Measurements from ENCODE around the gene NAGPA. TPM values are rescaled to one million over a fixed set of nuclear protein-coding genes. Genes with fewer than 3 reads are reported as not detected.
"Not testable (repeated sequence)": the region's sequence is repeated elsewhere in the genome, so short reads cannot be mapped to it uniquely, and the experiment has no call there.

NAGPA gene
- total RNA-seq, 4 donors from 2014 or later, result 42.6 to 250 (median 72.7) TPM

DNA sequence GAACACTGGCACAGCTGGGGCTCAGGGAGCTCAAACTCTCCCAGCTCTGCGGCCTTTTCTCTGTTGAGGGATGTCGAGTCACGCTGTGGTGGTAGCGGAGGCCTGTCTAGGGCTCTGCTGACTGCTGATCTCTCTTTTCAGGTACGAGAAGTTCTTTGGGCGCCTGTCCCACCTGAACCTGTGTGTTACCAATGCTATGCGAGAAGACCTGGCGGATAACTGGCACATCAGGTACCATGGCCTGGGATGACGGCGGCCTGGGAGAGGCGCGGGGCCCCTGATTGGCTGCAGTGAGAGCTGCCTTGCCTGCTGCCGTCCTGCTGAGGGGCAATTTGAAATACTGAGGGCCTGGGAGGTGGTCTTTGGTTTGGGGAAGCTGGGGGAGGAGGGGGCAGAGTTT, 43.6 kb upstream of the NAGPA start:
- in situ Hi-C loops (cut with MboI; ENCODE audit: low pct_ligation_motif_present in 1 of 4, low pct_unique_long_range_greater_than_20kb in 1 of 4, low sequenced_read_pairs in 3 of 4), result no loop called here
- no peak overlapping the region for H3K27ac ChIP-seq
- 97% methylated on average over 13 of the region's 13 CpGs; no CpG with 5 or more reads in 1 of the 2 donors for WGBS, 2 donors (ENCODE audit: low coverage in 1 of 2)
- H3K9me3 ChIP-seq, result no peaks in the 10 kb centered on the region
- no peak overlapping the region for H3K4me3 ChIP-seq
- no peaks in the 10 kb centered on the region for H3K27me3 ChIP-seq
- DNase-seq, result no peak
- H3K4me1 ChIP-seq, result peaks cover 0 to 19% (median 13%) of the 10 kb centered on the region in 4 donors
- TF ChIP-seq, protein P1, sequence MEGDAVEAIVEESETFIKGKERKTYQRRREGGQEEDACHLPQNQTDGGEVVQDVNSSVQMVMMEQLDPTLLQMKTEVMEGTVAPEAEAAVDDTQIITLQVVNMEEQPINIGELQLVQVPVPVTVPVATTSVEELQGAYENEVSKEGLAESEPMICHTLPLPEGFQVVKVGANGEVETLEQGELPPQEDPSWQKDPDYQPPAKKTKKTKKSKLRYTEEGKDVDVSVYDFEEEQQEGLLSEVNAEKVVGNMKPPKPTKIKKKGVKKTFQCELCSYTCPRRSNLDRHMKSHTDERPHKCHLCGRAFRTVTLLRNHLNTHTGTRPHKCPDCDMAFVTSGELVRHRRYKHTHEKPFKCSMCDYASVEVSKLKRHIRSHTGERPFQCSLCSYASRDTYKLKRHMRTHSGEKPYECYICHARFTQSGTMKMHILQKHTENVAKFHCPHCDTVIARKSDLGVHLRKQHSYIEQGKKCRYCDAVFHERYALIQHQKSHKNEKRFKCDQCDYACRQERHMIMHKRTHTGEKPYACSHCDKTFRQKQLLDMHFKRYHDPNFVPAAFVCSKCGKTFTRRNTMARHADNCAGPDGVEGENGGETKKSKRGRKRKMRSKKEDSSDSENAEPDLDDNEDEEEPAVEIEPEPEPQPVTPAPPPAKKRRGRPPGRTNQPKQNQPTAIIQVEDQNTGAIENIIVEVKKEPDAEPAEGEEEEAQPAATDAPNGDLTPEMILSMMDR (IDR thresholded peaks at IDR 0.05), result no peak
- TF ChIP-seq POLR2AphosphoS5 (IDR thresholded peaks at IDR 0.05) (no peak), POLR2A (IDR thresholded peaks at IDR 0.05) (no peak), EP300 (IDR thresholded peaks at IDR 0.05; ENCODE audit: low read depth) (no peak)
- intact Hi-C loops (cut with DNase I; ENCODE audit: low total_unique reads), result no loop called here
- peaks cover 0 to 18% (median 3%) of the 10 kb centered on the region in 4 donors for H3K36me3 ChIP-seq

DNA sequence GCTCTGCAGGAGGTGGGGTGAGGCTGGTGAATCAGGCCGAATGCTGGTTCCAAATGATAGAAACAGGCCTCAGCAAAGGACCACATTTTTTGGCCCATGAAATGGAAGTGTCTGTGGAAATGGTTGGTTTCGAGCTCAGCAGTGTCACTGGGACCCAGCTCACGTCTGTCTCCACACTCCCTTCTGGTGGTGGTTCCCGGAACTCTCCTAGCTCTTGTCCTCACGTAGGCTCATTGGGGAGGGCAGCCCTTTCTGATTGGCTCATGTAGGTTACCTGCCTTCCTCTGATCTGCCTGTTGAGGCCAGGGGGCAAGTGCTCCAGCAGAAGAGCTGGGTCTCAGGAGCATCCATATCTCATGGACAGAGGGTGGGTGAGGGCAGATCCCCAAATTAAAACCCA, 41.9 kb upstream of the NAGPA start:
- intact Hi-C loops (cut with DNase I; ENCODE audit: low total_unique reads), result no loop called here
- no peak overlapping the region for H3K27ac ChIP-seq
- no peaks in the 10 kb centered on the region for H3K9me3 ChIP-seq
- H3K36me3 ChIP-seq, result peaks cover 0 to 18% (median 3%) of the 10 kb centered on the region in 4 donors
- peaks cover 3 to 21% (median 13%) of the 10 kb centered on the region in 4 donors for H3K4me1 ChIP-seq
- in situ Hi-C loops (cut with MboI; ENCODE audit: low pct_ligation_motif_present in 1 of 4, low pct_unique_long_range_greater_than_20kb in 1 of 4, low sequenced_read_pairs in 3 of 4), result no loop called here
- H3K4me3 ChIP-seq, result no peak overlapping the region
- TF ChIP-seq, protein P1 (IDR thresholded peaks at IDR 0.05), result no peak
- no peak for DNase-seq
- WGBS, 2 donors (ENCODE audit: low coverage in 1 of 2), result 92% methylated on average over 5 of the region's 5 CpGs; no CpG with 5 or more reads in 1 of the 2 donors
- no peaks in the 10 kb centered on the region for H3K27me3 ChIP-seq

DNA sequence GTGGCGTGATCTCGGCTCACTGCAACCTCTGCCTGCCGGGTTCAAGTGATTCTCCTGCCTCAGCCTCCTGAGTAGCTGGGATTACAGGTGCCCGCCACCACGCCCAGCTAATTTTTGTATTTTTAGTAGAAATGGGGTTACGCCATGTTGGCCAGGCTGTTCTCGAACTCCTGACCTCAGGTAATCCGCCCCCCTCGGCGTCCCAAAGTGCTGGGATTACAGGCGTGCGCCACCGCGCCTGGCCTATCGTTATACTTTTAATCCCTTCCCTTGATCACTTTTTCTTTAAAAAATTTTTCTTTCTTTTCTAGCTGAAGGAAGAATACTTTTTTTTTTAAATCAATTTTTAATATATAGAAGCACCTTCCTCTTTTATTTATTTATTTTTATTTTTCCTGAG, 40.0 kb upstream of the NAGPA start:
- 95 to 98% methylated on average over 9 to 15 of the region's 15 CpGs for WGBS, 2 donors (ENCODE audit: low coverage in 1 of 2)
- intact Hi-C loops (cut with DNase I; ENCODE audit: low total_unique reads); DNase-seq; H3K9me3 ChIP-seq; H3K27ac ChIP-seq; in situ Hi-C loops (cut with MboI; ENCODE audit: low pct_ligation_motif_present in 1 of 4, low pct_unique_long_range_greater_than_20kb in 1 of 4, low sequenced_read_pairs in 3 of 4); H3K27me3 ChIP-seq; H3K4me3 ChIP-seq: not testable (repeated sequence)
- H3K36me3 ChIP-seq, result peaks cover 0 to 18% (median 3%) of the 10 kb centered on the region in 4 donors
- H3K4me1 ChIP-seq, result peaks cover 3 to 16% (median 11%) of the 10 kb centered on the region in 4 donors

DNA sequence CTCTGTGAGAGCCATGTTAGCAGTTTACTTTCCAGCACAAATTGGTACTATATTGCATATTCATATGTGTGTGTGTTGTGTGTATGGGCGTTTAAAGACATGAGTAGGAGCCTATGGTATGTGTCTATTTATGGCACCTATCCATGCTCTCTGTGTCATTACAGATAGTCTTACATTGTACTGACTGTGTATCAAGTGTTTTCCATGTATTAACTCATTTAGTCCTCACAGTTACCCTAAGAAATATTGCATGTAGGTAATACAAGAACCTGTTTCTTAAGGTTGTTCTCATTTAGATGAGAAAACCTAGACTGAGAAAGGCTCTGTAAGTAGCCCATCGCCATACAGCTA, 39.5 kb upstream of the NAGPA start:
- in situ Hi-C loops (cut with MboI; ENCODE audit: low pct_ligation_motif_present in 1 of 4, low pct_unique_long_range_greater_than_20kb in 1 of 4, low sequenced_read_pairs in 3 of 4), result no loop called here
- TF ChIP-seq, protein P1 (IDR thresholded peaks at IDR 0.05), result no peak
- no peak for TF ChIP-seq EP300 (IDR thresholded peaks at IDR 0.05; ENCODE audit: low read depth)
- TF ChIP-seq POLR2A (IDR thresholded peaks at IDR 0.05), result no peak
- TF ChIP-seq POLR2AphosphoS5 (IDR thresholded peaks at IDR 0.05), result no peak
- no peaks in the 10 kb centered on the region for H3K9me3 ChIP-seq
- no peaks in the 10 kb centered on the region for H3K27me3 ChIP-seq
- intact Hi-C loops (cut with DNase I; ENCODE audit: low total_unique reads), result no loop called here
- DNase-seq, result no peak
- H3K36me3 ChIP-seq, result peaks cover 0 to 14% (median 3%) of the 10 kb centered on the region in 4 donors
- 79 to 83% methylated on average over 2 of the region's 2 CpGs for WGBS, 2 donors (ENCODE audit: low coverage in 1 of 2)
- H3K27ac ChIP-seq, result no peak overlapping the region
- no peak overlapping the region for H3K4me3 ChIP-seq
- H3K4me1 ChIP-seq, result peaks cover 3 to 16% (median 11%) of the 10 kb centered on the region in 4 donors
